Neural crest cell (in vitro differentiated cells): Measurements from ENCODE around the gene ZGRF1. TPM values are rescaled to one million over a fixed set of nuclear protein-coding genes. Genes with fewer than 3 reads are reported as not detected.
"Not testable (repeated sequence)": the region's sequence is repeated elsewhere in the genome, so short reads cannot be mapped to it uniquely, and the experiment has no call there.

Experiments used
- DNase-seq: peaks from one replicate; pipeline ENCODE4 v3.0.0; 2021; ENCODE audit warnings: low read depth, mixed read lengths, low spot score
- H3K27ac Mint-ChIP-seq: one replicate; pipeline ENCODE4 v1.8.0; 2021; ENCODE audit warnings: mild to moderate bottlenecking, mixed read lengths; ENCODE audit not compliant: unreplicated experiment
- H3K27me3 Mint-ChIP-seq: 2 replicates; pipeline ENCODE4 v1.8.0; 2021; ENCODE audit warnings: low read depth, mild to moderate bottlenecking, mixed read lengths
- H3K36me3 Mint-ChIP-seq: 2 replicates; pipeline ENCODE4 v1.8.0; 2021; ENCODE audit warnings: low read depth, mild to moderate bottlenecking, mixed read lengths
- H3K4me1 Mint-ChIP-seq: 2 replicates; pipeline ENCODE4 v1.8.0; 2021; ENCODE audit warnings: mixed read lengths
- H3K4me3 Mint-ChIP-seq: one replicate; pipeline ENCODE4 v1.8.0; 2021; ENCODE audit warnings: mild to moderate bottlenecking, mixed read lengths
- H3K9me3 Mint-ChIP-seq: 2 replicates; pipeline ENCODE4 v1.8.0; 2021; ENCODE audit warnings: mixed read lengths
- total RNA-seq: library from RNA; stranded (reverse); gene quantifications from 2 replicates; pipeline ENCODE4 v1.2.1, GENCODE V29; 2021
- TF ChIP-seq, protein P1 (sequence below): fragments of 200-600 bp; sonication (generic); conservative IDR thresholded peaks from 2 replicates; pipeline ENCODE4 v1.5.0; 2021; ENCODE audit warnings: antibody characterized with exemption, mild to moderate bottlenecking

Gene ZGRF1
- total RNA-seq, 1 donor from 2014 or later, result 36.0 TPM

DNA sequence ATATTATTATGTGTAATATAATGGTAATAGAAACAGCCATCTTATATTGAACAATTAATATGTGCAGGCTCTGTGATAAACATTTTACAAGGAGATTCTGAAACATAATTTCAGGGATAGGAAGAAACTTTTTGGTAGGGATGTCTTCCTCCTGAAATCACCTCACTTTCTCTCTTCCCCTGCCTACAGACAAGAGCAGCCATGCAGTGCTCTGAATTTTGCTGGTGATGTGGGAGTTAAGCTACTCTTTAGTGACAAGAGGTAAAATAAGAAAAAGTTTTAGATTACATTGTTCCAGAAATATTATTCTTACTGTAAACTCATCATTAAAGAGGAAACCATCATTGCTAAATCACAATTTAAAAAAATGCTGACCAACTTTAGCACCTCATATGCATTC, 36.4 kb upstream of the ZGRF1 start:
- H3K4me1 Mint-ChIP-seq, result peaks cover 6% of the 10 kb centered on the region
- H3K9me3 Mint-ChIP-seq, result no peaks in the 10 kb centered on the region
- DNase-seq, result no peak
- H3K4me3 Mint-ChIP-seq, result no peak overlapping the region
- TF ChIP-seq, protein P1, sequence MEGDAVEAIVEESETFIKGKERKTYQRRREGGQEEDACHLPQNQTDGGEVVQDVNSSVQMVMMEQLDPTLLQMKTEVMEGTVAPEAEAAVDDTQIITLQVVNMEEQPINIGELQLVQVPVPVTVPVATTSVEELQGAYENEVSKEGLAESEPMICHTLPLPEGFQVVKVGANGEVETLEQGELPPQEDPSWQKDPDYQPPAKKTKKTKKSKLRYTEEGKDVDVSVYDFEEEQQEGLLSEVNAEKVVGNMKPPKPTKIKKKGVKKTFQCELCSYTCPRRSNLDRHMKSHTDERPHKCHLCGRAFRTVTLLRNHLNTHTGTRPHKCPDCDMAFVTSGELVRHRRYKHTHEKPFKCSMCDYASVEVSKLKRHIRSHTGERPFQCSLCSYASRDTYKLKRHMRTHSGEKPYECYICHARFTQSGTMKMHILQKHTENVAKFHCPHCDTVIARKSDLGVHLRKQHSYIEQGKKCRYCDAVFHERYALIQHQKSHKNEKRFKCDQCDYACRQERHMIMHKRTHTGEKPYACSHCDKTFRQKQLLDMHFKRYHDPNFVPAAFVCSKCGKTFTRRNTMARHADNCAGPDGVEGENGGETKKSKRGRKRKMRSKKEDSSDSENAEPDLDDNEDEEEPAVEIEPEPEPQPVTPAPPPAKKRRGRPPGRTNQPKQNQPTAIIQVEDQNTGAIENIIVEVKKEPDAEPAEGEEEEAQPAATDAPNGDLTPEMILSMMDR, result no peak
- no peaks in the 10 kb centered on the region for H3K27me3 Mint-ChIP-seq
- H3K27ac Mint-ChIP-seq, result no peak overlapping the region
- no peaks in the 10 kb centered on the region for H3K36me3 Mint-ChIP-seq

DNA sequence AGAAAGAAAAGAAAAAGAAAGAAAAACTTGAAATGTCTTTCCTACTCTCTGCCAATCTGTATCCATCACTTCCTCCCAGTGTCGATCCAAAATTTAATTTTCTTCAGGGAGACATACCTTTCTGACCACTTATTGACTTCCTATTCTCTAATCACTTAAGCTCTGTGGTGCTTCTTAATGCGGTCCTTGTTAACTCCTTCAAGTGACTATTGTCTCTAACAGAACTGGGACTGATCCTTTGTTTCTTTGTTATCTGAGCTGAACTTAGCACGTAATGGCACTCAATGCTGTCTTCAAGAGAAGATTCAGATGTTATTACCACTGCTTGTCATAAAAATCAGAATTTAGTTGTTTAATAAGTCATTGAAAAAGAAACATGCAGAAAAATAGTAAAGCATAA, 31.4 kb upstream of the ZGRF1 start:
- H3K27me3 Mint-ChIP-seq, result no peaks in the 10 kb centered on the region
- no peak for DNase-seq
- no peak overlapping the region for H3K27ac Mint-ChIP-seq
- H3K4me3 Mint-ChIP-seq, result no peak overlapping the region
- no peaks in the 10 kb centered on the region for H3K4me1 Mint-ChIP-seq
- no peaks in the 10 kb centered on the region for H3K36me3 Mint-ChIP-seq
- H3K9me3 Mint-ChIP-seq, result no peaks in the 10 kb centered on the region
- TF ChIP-seq, protein P1, result no peak

DNA sequence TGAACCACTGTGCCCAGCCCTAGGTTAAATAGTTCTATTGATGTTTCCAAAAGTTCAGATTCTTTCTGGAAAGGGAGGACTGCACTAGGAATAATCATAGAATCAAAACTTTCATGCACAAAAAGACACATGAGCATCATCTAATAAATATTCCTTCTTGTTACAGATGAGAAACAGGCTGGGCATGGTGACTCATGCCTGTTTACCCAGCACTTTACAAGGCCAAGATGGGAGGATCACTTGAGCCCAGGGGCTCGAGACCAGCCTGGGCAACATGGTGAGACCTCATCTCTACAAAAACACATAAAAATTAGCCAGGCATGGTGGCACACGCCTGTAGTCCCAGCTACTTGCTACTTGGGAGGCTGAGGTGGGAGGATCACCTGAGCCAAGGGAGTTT, 27.9 kb upstream of the ZGRF1 start:
- TF ChIP-seq, protein P1, result no peak
- Mint-ChIP-seq H3K4me3 (no peak overlapping the region), H3K9me3 (no peaks in the 10 kb centered on the region), H3K36me3 (no peaks in the 10 kb centered on the region), H3K27me3 (no peaks in the 10 kb centered on the region), H3K4me1 (no peaks in the 10 kb centered on the region), H3K27ac (no peak overlapping the region)
- no peak for DNase-seq

DNA sequence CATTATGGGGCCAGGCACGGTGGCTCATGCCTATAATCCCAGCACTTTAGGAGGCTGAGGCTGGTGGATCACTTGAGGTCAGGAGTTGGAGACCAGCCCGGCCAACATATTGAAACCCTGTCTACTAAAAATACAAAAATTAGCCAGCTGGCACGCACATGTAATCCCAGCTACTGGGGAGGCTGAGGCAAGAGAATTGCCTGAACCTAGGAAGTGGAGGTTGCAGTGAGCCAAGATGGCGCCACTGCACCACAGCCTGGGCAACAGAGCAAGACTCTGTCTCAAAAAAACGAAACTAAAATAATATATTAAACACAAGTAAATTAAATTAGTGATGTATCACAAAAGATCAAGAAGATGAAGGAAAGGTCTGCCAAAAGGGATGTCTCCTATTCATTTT, 19.4 kb upstream of the ZGRF1 start:
- H3K4me1 Mint-ChIP-seq, H3K27ac Mint-ChIP-seq, H3K4me3 Mint-ChIP-seq, H3K27me3 Mint-ChIP-seq, DNase-seq, H3K9me3 Mint-ChIP-seq, H3K36me3 Mint-ChIP-seq: not testable (repeated sequence)

DNA sequence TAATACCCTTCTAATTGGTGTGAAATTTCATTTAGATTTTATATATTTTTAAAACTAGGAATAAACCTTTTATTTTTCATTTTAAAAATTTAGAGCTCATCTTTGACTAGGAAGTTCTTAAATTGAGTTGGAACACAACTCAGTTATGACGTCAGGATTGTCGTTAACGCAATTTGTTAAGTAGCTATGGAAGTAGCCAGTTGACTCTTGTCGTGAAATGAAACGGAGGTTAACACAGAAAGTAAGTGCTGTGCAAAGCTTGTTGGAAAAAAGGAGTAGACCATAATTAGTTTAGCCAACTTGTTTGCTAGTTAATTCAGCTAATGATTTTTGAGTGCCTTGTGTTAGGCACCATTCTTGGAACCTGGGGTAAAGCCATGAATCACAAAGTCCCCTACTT, 18.6 kb upstream of the ZGRF1 start:
- Mint-ChIP-seq H3K4me1 (no peaks in the 10 kb centered on the region), H3K4me3 (no peak overlapping the region), H3K27me3 (no peaks in the 10 kb centered on the region), H3K27ac (no peak overlapping the region), H3K9me3 (no peaks in the 10 kb centered on the region), H3K36me3 (peaks cover 6% of the 10 kb centered on the region)
- DNase-seq, result no peak
- TF ChIP-seq, protein P1, result no peak

DNA sequence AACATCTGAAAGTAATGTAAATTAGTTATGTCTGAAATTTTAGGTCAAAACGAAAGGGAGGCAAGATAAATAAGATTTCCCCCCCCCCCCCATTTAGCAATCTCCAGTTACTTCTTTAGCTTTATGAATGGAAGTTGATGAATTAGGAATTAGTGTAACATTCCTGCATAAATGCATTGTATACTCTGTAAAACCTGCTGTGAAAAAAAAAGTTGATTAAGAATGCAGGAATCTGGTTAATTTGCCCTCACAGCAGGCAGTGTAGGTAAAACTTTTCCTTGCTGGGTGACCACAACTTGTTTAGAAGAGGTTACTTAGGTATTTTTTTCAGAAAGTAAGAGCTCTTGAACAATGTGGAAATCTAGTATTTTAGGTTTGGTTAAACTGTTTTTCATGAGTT, 15.5 kb upstream of the ZGRF1 start:
- H3K27me3 Mint-ChIP-seq, result no peaks in the 10 kb centered on the region
- H3K36me3 Mint-ChIP-seq, result peaks cover 7% of the 10 kb centered on the region
- H3K4me3 Mint-ChIP-seq, result no peak overlapping the region
- peaks cover 9% of the 10 kb centered on the region for H3K4me1 Mint-ChIP-seq
- H3K27ac Mint-ChIP-seq, result no peak overlapping the region
- no peaks in the 10 kb centered on the region for H3K9me3 Mint-ChIP-seq
- TF ChIP-seq, protein P1, result no peak
- no peak for DNase-seq
